Hepatocyte (in vitro differentiated cells): ENCODE results near the gene SUPT16H. TPM values are rescaled to one million over a fixed set of nuclear protein-coding genes. Genes with fewer than 3 reads are reported as not detected.

Experiments used
- DNase-seq: peaks from one replicate; pipeline ENCODE4 v3.0.0-alpha.2; 2016; ENCODE audit warnings: low spot score
- H2AFZ ChIP-seq: fragments of 200-600 bp; sonication (generic); 2 replicates; pipeline ENCODE4 v1.6.0; 2016; ENCODE audit warnings: antibody characterized with exemption, mild to moderate bottlenecking
- H3K27ac ChIP-seq: fragments of 200-600 bp; sonication (generic); 2 replicates; pipeline ENCODE4 v1.5.1; 2016; ENCODE audit warnings: mild to moderate bottlenecking
- H3K27me3 ChIP-seq: fragments of 200-600 bp; sonication (generic); 2 replicates; pipeline ENCODE4 v1.6.1; 2016
- H3K36me3 ChIP-seq: fragments of 200-600 bp; sonication (generic); replicated peaks from 2 replicates; pipeline ENCODE4 v1.5.1; 2016; ENCODE audit warnings: low read depth; ENCODE audit not compliant: insufficient read depth
- H3K4me1 ChIP-seq: fragments of 200-600 bp; sonication (generic); 2 replicates; pipeline ENCODE4 v1.5.1; 2016; ENCODE audit warnings: mild to moderate bottlenecking, moderate library complexity; ENCODE audit not compliant: insufficient read depth
- H3K4me2 ChIP-seq: fragments of 200-600 bp; sonication (generic); 2 replicates; pipeline ENCODE4 v1.6.0; 2016
- H3K4me3 ChIP-seq: fragments of 200-600 bp; sonication (generic); 2 replicates; pipeline ENCODE4 v1.5.1; 2016; ENCODE audit warnings: mild to moderate bottlenecking
- H3K79me2 ChIP-seq: fragments of 200-600 bp; sonication (generic); 2 replicates; pipeline ENCODE4 v1.6.0; 2017; ENCODE audit warnings: mild to moderate bottlenecking
- H3K9me2 ChIP-seq: fragments of 200-600 bp; sonication (generic); replicated peaks from 2 replicates; pipeline ENCODE4 v1.6.0; 2017; ENCODE audit warnings: mild to moderate bottlenecking; ENCODE audit not compliant: insufficient read depth
- H3K9me3 ChIP-seq: fragments of 200-600 bp; sonication (generic); 2 replicates; pipeline ENCODE4 v1.5.1; 2016; ENCODE audit warnings: low read depth, mild to moderate bottlenecking
- H4K20me1 ChIP-seq: fragments of 200-600 bp; sonication (generic); 2 replicates; pipeline ENCODE4 v1.6.0; 2016; ENCODE audit warnings: mild to moderate bottlenecking; ENCODE audit not compliant: insufficient read depth, poor library complexity, severe bottlenecking
- CTCF ChIP-seq: fragments of 200-600 bp; sonication (generic); IDR thresholded peaks from 2 replicates; pipeline ENCODE4 v1.5.1; 2016; ENCODE audit warnings: antibody characterized with exemption, mild to moderate bottlenecking; ENCODE audit not compliant: poor library complexity
- EZH2 ChIP-seq: fragments of 200-600 bp; sonication (generic); IDR thresholded peaks from 2 replicates; pipeline ENCODE4 v1.6.1; 2016; ENCODE audit warnings: antibody characterized with exemption, mild to moderate bottlenecking, borderline replicate concordance
- EZH2phosphoT487 ChIP-seq: fragments of 200-600 bp; sonication (generic); IDR thresholded peaks from one replicate; pipeline ENCODE4 v1.6.1; 2018; ENCODE audit warnings: antibody characterized with exemption, mild to moderate bottlenecking, low read depth, moderate library complexity; ENCODE audit not compliant: unreplicated experiment, severe bottlenecking
- WGBS: methylation state at CpG from one replicate; pipeline ENCODE4 v1.1.6; 2016; ENCODE audit warnings: low lambda C conversion rate; ENCODE audit errors: missing lambda C conversion rate; 5-methylcytosine and 5-hydroxymethylcytosine counted together
- polyA plus RNA-seq: library from polyadenylated mRNA; unstranded; fragments of >200 nt; fragmentation: Nextera tagmentation; extraction: Ambion mirVana; gene quantifications from 2 replicates; pipeline ENCODE4 v1.2.1, GENCODE V29; 2016
- total RNA-seq: library from RNA; depleted of rRNA; stranded (reverse); fragments of >200 nt; gene quantifications from 2 replicates; pipeline ENCODE4 v1.2.3, GENCODE V29; 2014

Gene SUPT16H
- total and polyA plus RNA-seq, 2 experiments from 2014 or later = 44.2 to 58.1 TPM

- H3K4me3 ChIP-seq = no peak overlapping the region
- no peak for DNase-seq
- WGBS = 88% methylated on average over 9 of the region's 9 CpGs
These were observed 49.5 kb downstream of the SUPT16H start for GRCh38 chr14:21334202-21334906.

DNA sequence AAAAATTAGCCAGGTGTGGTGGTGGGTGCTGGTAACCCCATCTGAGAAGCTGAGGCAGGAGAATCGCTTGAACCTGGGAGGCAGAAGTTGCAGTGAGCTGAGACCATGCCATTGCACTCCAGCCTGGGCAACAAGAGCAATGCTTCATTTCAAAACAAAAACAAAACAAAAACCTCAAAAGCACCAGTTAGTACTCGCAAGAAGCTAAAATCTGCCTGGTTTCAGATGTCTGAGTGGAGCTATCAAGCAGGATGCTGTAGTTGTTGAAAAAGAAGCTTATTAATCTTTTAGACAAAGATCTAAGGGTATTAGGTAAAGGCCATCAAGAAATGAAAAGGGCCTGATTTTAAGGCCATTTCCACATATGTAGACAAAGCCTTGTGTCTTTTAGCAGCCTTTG is 50.9 kb downstream of the SUPT16H start:
- no peak overlapping the region for H3K27ac ChIP-seq
- whole genome bisulfite sequencing = 88% methylated on average over 2 of the region's 2 CpGs
- H3K79me2 ChIP-seq = no peaks in the 10 kb centered on the region
- no peaks in the 10 kb centered on the region for H4K20me1 ChIP-seq
- no peak overlapping the region for H2AFZ ChIP-seq
- H3K27me3 ChIP-seq = no peaks in the 10 kb centered on the region
- no peak overlapping the region for H3K4me3 ChIP-seq
- H3K9me2 ChIP-seq = no peaks in the 10 kb centered on the region
- no peaks in the 10 kb centered on the region for H3K4me1 ChIP-seq
- H3K4me2 ChIP-seq = no peak overlapping the region
- no peak for TF ChIP-seq CTCF
- no peak for TF ChIP-seq EZH2phosphoT487
- TF ChIP-seq EZH2 = no peak
- H3K36me3 ChIP-seq = no peaks in the 10 kb centered on the region
- no peaks in the 10 kb centered on the region for H3K9me3 ChIP-seq
- no peak for DNase-seq

More at GRCh38 chr14:21334202-21334906, 49.5 kb downstream of the SUPT16H start:
- Histone ChIP-seq H3K27ac (no peak overlapping the region), H3K9me2 (no peaks in the 10 kb centered on the region), H2AFZ (no peak overlapping the region), H3K27me3 (no peaks in the 10 kb centered on the region), H3K36me3 (no peaks in the 10 kb centered on the region), H4K20me1 (no peaks in the 10 kb centered on the region), H3K4me1 (no peaks in the 10 kb centered on the region), H3K9me3 (no peaks in the 10 kb centered on the region), H3K79me2 (no peaks in the 10 kb centered on the region), H3K4me2 (no peak overlapping the region)
- no peak for TF ChIP-seq EZH2
- no peak for TF ChIP-seq EZH2phosphoT487
- TF ChIP-seq CTCF = no peak

DNA sequence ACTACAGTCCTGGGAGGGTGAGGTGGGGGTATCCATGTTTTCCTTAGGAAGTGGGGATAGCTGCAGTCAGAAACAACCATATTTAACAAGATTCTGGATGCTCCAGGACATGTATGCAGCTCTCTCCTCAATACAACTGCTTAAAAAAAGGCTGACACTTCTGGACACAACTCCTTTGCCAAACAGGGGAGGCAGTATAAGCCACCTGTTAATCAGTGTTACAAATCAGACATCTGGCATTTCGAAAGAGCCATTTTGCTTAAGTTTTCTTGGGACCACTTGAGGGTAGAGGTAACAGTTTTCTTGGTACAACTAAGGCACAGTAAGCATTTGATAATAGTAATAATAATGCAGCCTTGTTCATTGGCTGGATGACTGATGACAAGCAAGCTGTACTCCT is 56.8 kb downstream of the SUPT16H start:
- H2AFZ ChIP-seq = no peak overlapping the region
- no peak overlapping the region for H3K27ac ChIP-seq
- no peaks in the 10 kb centered on the region for H4K20me1 ChIP-seq
- no peak overlapping the region for H3K4me3 ChIP-seq
- H3K4me1 ChIP-seq = no peaks in the 10 kb centered on the region
- no peak for DNase-seq
- no peak overlapping the region for H3K4me2 ChIP-seq
- no peaks in the 10 kb centered on the region for H3K9me3 ChIP-seq
- no peaks in the 10 kb centered on the region for H3K79me2 ChIP-seq
- no peaks in the 10 kb centered on the region for H3K27me3 ChIP-seq
- 97% methylated on average over 1 of the region's 1 CpG for WGBS
- H3K36me3 ChIP-seq = no peaks in the 10 kb centered on the region
- TF ChIP-seq EZH2phosphoT487 (no peak), EZH2 (no peak), CTCF (no peak)
- no peaks in the 10 kb centered on the region for H3K9me2 ChIP-seq
